ENCODE data around the gene C12orf56.
"Not testable (repeated sequence)": the region's sequence is repeated elsewhere in the genome, so short reads cannot be mapped to it uniquely, and the experiment has no call there.

The C12orf56 gene

DNA sequence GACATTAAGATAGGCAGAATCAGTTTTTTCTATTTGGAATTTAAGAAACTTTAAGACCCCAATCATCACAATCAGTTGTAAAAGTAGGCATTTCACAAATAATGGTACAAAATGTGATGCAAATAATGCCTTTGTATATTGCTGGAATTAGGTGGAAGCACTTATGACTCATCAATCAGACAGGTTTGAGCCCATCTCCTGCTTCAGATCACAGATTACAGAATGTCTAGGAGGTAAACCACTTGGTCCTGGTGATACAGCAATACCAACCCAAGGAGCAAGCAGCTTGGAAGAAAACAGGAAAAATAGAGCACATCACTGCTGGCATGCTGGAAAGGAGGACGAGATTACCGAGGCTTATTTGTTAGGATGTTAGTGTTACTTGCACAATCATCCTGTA, 57.6 kb downstream of the C12orf56 start:
- H3K4me1 ChIP-seq (ENCODE audit: insufficient read depth, low read length) = no peaks in the 10 kb centered on the region
- H3K4me3 ChIP-seq (ENCODE audit: low read length) = no peak overlapping the region
- H3K27ac ChIP-seq (ENCODE audit: low read length) = no peak overlapping the region
- H3K27me3 ChIP-seq (ENCODE audit: insufficient read depth, low read length) = no peaks in the 10 kb centered on the region
- no peaks in the 10 kb centered on the region for H3K36me3 ChIP-seq (ENCODE audit: insufficient read depth, low read depth, low read length)
- H3K9me3 ChIP-seq (ENCODE audit: insufficient read depth, low read depth, low read length) = no peaks in the 10 kb centered on the region
- H3K9ac ChIP-seq (ENCODE audit: low read depth, low read length) = no peak overlapping the region

DNA sequence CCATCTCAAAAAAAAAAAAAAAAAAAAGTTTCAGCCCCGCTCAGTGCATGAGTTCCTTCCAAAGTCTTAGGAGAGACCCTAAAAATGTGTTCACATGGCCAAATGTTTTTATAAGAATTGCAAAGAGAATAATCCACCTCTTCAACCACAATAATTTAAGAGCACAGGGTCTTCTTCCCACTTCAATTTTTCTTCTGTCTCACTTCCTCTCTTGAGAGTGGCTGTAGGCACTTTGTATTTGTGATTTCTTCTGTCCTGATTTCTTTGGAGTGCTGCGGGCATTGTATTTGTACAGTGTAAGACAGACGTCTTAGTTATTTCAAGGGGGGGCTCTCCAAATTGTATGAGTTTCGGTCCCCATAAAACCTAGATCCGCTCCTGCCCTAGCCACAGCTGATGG, 58.3 kb downstream of the C12orf56 start:
- H3K4me3 ChIP-seq (ENCODE audit: low read length) = no peak overlapping the region
- H3K27ac ChIP-seq (ENCODE audit: low read length) = no peak overlapping the region
- H3K27me3 ChIP-seq (ENCODE audit: insufficient read depth, low read length) = no peaks in the 10 kb centered on the region
- H3K36me3 ChIP-seq (ENCODE audit: insufficient read depth, low read depth, low read length) = no peaks in the 10 kb centered on the region
- no peak overlapping the region for H3K9ac ChIP-seq (ENCODE audit: low read depth, low read length)
- no peaks in the 10 kb centered on the region for H3K9me3 ChIP-seq (ENCODE audit: insufficient read depth, low read depth, low read length)
- no peaks in the 10 kb centered on the region for H3K4me1 ChIP-seq (ENCODE audit: insufficient read depth, low read length)

DNA sequence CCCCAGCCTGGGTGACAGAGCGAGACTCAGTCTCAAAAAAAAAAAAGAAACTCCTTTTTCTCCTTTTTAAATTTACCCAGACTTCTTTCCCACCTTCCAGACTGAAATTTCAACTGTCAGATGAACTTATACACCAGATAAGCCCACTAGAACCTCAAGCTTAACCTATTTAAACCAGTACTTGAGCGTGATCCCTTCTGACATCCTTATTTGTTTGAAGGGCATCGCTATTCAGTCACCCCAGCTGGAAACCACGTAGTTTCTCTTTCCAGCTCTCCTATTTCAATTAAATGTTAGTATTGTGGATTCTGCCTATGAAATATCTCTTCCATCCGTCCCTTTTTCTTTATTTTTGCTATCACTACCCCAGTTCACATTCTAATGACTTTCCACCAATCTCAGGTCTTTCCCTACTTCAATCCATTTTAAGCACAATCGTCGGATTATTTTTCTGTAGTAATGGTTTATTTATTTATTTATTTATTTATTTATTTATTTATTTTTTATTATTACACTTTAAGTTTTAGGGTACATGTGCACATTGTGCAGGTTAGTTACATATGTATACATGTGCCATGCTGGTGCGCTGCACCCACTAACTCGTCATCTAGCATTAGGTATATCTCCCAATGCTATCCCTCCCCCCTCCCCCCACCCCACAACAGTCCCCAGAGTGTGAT, 61.4 kb downstream of the C12orf56 start:
- not testable (repeated sequence) for H3K4me3 ChIP-seq (ENCODE audit: low read length); H3K36me3 ChIP-seq (ENCODE audit: insufficient read depth, low read depth, low read length); H3K27ac ChIP-seq (ENCODE audit: low read length); H3K9me3 ChIP-seq (ENCODE audit: insufficient read depth, low read depth, low read length); H3K4me1 ChIP-seq (ENCODE audit: insufficient read depth, low read length); H3K27me3 ChIP-seq (ENCODE audit: insufficient read depth, low read length); H3K9ac ChIP-seq (ENCODE audit: low read depth, low read length)

DNA sequence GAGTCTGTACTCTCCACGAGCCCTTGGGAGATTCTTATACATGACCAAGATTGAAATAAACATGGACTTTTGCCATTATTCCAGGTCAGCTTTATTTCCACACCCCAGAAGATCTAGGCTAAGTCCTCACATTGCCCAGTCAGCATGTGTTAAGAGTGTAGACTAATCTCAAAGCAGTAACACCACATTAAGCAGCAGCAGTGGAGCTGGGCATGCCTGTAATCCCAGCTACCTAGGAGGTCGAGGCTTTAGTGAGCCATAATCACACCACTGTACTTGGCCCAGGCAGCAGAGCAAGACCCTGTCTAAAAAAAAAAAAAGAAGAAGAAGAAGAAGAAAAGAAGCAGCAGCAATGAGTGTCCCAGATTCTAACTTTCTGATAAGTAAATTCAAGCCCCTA, 65.5 kb downstream of the C12orf56 start:
- Histone ChIP-seq H3K27me3 (ENCODE audit: insufficient read depth, low read length) (no peaks in the 10 kb centered on the region), H3K9me3 (ENCODE audit: insufficient read depth, low read depth, low read length) (no peaks in the 10 kb centered on the region), H3K4me1 (ENCODE audit: insufficient read depth, low read length) (peaks cover 24% of the 10 kb centered on the region), H3K36me3 (ENCODE audit: insufficient read depth, low read depth, low read length) (no peaks in the 10 kb centered on the region), H3K4me3 (ENCODE audit: low read length) (no peak overlapping the region), H3K27ac (ENCODE audit: low read length) (no peak overlapping the region), H3K9ac (ENCODE audit: low read depth, low read length) (no peak overlapping the region)

DNA sequence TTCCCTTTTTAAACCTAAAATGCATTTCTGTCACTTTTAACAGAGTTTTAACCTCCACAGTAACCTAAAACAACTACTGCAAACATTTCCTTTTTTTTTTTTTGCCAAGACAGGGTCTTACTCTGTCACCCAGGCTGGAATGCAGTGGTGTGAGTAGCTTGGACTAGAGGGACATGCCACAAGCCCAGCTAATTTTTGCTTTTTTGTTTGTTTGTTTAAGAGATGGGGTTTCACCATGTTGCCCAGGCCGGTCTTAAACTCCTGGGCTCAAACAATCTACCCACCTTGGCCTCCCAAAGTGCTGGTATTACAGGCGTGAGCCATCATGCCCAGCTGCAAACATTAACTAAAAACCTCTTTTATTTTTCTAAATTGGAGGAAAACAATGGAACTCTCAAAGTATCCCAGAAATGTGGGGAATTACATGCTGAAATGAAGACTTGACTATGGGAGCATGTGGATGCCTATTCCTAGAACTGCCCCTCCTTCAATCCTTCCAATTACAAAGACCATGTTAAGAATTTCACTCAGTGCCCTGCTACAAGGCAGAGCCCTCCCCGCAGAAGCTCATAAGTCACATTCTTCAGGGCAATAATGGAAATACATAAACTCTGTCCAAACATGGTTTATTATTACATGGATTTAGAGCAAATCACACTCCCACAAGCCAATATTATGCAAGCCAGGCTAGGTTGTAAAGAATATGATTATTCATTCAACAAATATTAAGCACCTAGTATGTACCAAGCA, 66.9 kb downstream of the C12orf56 start:
- Histone ChIP-seq H3K36me3 (ENCODE audit: insufficient read depth, low read depth, low read length) (no peaks in the 10 kb centered on the region), H3K9me3 (ENCODE audit: insufficient read depth, low read depth, low read length) (no peaks in the 10 kb centered on the region), H3K9ac (ENCODE audit: low read depth, low read length) (no peak overlapping the region), H3K4me1 (ENCODE audit: insufficient read depth, low read length) (peaks cover 29% of the 10 kb centered on the region), H3K27me3 (ENCODE audit: insufficient read depth, low read length) (no peaks in the 10 kb centered on the region), H3K4me3 (ENCODE audit: low read length) (no peak overlapping the region), H3K27ac (ENCODE audit: low read length) (no peak overlapping the region)

DNA sequence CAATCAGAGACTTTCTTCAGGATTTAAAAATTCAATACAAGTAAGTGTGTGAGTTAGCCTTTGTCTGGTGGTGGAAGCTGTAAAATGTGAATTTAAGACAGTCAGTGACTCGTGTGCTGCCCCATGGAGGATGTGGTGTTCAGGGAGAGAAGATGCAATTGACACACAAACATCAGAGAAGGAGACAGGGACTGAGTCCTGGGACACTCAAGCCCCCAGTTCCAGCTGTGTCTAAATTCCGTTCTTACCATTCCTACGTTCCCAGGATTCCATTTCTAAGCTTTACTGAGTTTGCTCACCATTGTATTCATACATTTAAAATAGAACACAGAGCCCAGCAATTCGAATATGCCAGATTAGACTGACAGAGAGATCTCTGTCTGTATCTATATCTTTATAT, 67.6 kb downstream of the C12orf56 start:
- Histone ChIP-seq H3K9ac (ENCODE audit: low read depth, low read length) (no peak overlapping the region), H3K4me1 (ENCODE audit: insufficient read depth, low read length) (peaks cover 29% of the 10 kb centered on the region), H3K27me3 (ENCODE audit: insufficient read depth, low read length) (no peaks in the 10 kb centered on the region), H3K27ac (ENCODE audit: low read length) (no peak overlapping the region), H3K36me3 (ENCODE audit: insufficient read depth, low read depth, low read length) (no peaks in the 10 kb centered on the region), H3K9me3 (ENCODE audit: insufficient read depth, low read depth, low read length) (no peaks in the 10 kb centered on the region), H3K4me3 (ENCODE audit: low read length) (no peak overlapping the region)

DNA sequence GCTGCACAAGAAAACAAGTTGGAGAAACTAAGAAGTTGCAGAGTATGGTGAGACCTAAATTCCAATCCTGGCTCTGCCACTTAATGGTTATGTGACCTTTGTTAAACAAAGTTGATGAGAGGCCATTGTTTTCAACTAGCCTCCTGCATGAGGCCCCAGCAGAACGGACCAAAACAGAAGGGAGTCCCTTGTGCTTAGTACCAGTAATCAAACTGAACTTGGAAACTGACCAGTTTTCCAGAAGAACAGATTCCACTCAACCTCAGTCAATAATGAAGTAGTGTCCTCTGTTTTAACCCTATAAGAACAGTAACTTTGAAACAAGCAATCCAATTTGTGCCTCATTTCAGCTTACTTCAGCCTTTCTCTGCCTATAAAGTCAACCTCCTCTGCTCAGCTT, 69.9 kb downstream of the C12orf56 start:
- H3K9me3 ChIP-seq (ENCODE audit: insufficient read depth, low read depth, low read length) = no peaks in the 10 kb centered on the region
- H3K27me3 ChIP-seq (ENCODE audit: insufficient read depth, low read length) = no peaks in the 10 kb centered on the region
- H3K4me3 ChIP-seq (ENCODE audit: low read length) = no peak overlapping the region
- H3K36me3 ChIP-seq (ENCODE audit: insufficient read depth, low read depth, low read length) = no peaks in the 10 kb centered on the region
- H3K27ac ChIP-seq (ENCODE audit: low read length) = no peak overlapping the region
- peak overlapping the region; percentile 29; the same call in 1 of the 2 replicates for H3K9ac ChIP-seq (ENCODE audit: low read depth, low read length)
- H3K4me1 ChIP-seq (ENCODE audit: insufficient read depth, low read length) = peaks cover 29% of the 10 kb centered on the region

DNA sequence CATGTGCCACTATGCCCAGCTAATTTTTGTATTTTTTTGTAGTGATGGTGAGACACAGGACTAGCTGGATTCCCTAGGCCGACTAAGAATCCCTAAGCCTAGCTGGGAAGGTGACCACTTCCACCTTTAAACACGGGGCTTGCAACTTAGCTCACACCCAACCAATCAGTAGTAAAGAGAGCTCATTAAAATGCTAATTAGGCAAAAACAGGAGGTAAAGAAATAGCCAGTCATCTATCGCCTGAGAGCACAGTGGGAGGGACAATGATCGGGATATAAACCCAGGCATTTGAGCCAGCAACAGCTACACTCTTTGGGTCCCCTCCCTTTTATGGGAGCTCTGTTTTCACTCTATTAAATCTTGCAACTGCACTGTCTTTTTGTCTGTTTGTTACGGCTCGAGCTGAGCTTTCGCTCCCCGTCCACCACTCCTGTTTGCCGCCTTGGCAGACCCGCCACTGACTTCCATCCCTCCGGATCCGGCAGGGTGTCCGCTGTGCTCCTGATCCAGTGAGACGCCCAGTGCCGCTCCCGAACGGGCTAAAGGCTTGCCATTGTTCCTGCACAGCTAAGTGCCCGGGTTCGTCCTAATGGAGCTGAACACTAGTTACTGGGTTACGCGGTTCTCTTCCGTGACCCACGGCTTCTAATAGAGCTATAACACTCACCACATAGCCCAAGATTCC, 70.9 kb downstream of the C12orf56 start:
- H3K27ac ChIP-seq (ENCODE audit: low read length); H3K4me3 ChIP-seq (ENCODE audit: low read length); H3K27me3 ChIP-seq (ENCODE audit: insufficient read depth, low read length); H3K9me3 ChIP-seq (ENCODE audit: insufficient read depth, low read depth, low read length); H3K36me3 ChIP-seq (ENCODE audit: insufficient read depth, low read depth, low read length): not testable (repeated sequence)
- Histone ChIP-seq H3K9ac (ENCODE audit: low read depth, low read length) (peak overlapping the region; percentile 5; the same call in 1 of the 2 replicates), H3K4me1 (ENCODE audit: insufficient read depth, low read length) (peaks cover 29% of the 10 kb centered on the region)

DNA sequence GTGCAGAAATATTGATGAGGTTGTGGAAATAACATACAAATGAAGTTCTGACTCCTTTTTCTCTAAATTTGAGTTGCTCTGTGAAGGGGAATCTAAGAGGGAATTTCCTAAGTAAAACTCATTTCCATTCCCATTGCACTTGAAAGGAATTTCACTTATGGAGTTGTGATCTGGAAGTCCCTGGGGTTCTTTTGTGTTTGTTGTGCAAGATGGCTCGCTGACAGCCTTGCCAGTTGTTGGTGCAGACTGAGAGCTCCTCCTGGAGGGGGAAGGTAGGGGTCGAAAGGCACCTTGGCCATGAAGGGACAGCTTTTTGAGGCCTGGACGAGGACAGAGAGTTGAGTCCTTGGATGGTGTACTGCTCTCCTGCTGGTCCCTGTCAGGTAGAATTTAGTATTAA, 72.0 kb downstream of the C12orf56 start:
- Histone ChIP-seq H3K27ac (ENCODE audit: low read length) (no peak overlapping the region), H3K36me3 (ENCODE audit: insufficient read depth, low read depth, low read length) (no peaks in the 10 kb centered on the region), H3K27me3 (ENCODE audit: insufficient read depth, low read length) (no peaks in the 10 kb centered on the region), H3K4me1 (ENCODE audit: insufficient read depth, low read length) (peaks cover 20% of the 10 kb centered on the region), H3K4me3 (ENCODE audit: low read length) (no peak overlapping the region), H3K9ac (ENCODE audit: low read depth, low read length) (peak overlapping the region; percentile 5; the same call in 1 of the 2 replicates), H3K9me3 (ENCODE audit: insufficient read depth, low read depth, low read length) (no peaks in the 10 kb centered on the region)

DNA sequence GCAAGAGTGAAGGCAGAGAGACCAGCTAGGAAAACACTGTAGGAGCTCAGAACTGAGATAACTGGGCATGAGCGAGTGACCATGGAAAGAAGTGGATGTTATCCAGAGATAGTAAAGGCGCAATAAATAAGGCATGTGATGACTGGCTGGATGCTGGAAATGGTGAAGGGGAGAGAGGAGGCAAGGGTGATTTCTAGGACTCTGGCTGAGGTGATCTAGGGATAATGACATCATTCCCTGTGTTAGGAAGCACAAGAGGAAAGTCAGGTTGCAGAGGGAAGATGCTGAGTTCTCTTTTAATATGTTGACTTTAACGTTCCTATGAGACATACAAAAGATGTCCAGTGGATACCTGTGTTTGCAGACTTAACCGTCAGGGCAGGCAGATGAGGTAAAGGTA, 78.7 kb downstream of the C12orf56 start:
- no peaks in the 10 kb centered on the region for H3K9me3 ChIP-seq (ENCODE audit: insufficient read depth, low read depth, low read length)
- no peak overlapping the region for H3K4me3 ChIP-seq (ENCODE audit: low read length)
- no peak overlapping the region for H3K27ac ChIP-seq (ENCODE audit: low read length)
- H3K4me1 ChIP-seq (ENCODE audit: insufficient read depth, low read length) = no peaks in the 10 kb centered on the region
- H3K36me3 ChIP-seq (ENCODE audit: insufficient read depth, low read depth, low read length) = no peaks in the 10 kb centered on the region
- no peak overlapping the region for H3K9ac ChIP-seq (ENCODE audit: low read depth, low read length)
- H3K27me3 ChIP-seq (ENCODE audit: insufficient read depth, low read length) = no peaks in the 10 kb centered on the region

DNA sequence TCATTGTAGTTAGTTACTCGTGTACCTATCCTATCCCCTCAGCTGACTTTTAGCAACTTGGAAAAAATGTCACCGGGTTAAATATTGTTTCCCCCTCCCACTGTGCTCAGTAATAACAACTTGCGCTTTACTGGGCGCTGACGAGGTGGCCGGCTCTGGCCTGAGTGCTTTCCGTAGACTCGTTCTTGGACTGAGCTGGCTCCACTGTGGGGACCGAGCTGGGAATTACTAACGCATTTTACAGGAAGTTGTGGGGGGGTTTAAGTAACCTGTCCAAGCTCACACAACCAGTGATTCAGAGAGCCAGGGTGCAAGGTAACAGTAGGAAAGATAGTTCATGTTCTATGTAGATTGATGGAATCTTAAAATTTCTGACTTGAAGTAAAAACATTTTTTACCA, 86.0 kb downstream of the C12orf56 start:
- Histone ChIP-seq H3K27me3 (ENCODE audit: insufficient read depth, low read length) (no peaks in the 10 kb centered on the region), H3K9ac (ENCODE audit: low read depth, low read length) (no peak overlapping the region), H3K36me3 (ENCODE audit: insufficient read depth, low read depth, low read length) (no peaks in the 10 kb centered on the region), H3K4me3 (ENCODE audit: low read length) (no peak overlapping the region), H3K9me3 (ENCODE audit: insufficient read depth, low read depth, low read length) (no peaks in the 10 kb centered on the region), H3K27ac (ENCODE audit: low read length) (no peak overlapping the region), H3K4me1 (ENCODE audit: insufficient read depth, low read length) (no peaks in the 10 kb centered on the region)

DNA sequence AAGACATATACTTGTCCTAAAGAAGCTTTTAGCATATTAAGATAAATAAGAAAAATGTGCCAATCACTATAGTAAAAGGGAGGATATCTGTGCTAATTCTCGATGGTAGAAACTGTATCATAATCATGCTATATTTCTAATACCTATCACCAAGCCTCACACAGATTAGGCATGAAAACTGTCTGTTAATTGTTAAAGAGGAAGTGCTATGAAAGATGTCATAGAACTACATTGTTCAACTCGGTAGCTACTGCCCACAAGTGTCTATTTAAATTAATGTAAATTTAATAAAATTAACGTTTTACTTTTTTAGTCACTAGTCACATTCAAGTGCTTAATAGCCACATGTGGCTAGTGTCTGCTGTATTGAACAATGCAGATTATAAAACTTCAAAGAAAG, 90.9 kb downstream of the C12orf56 start:
- H3K4me3 ChIP-seq (ENCODE audit: low read length) = no peak overlapping the region
- no peaks in the 10 kb centered on the region for H3K9me3 ChIP-seq (ENCODE audit: insufficient read depth, low read depth, low read length)
- no peak overlapping the region for H3K9ac ChIP-seq (ENCODE audit: low read depth, low read length)
- no peaks in the 10 kb centered on the region for H3K36me3 ChIP-seq (ENCODE audit: insufficient read depth, low read depth, low read length)
- no peaks in the 10 kb centered on the region for H3K27me3 ChIP-seq (ENCODE audit: insufficient read depth, low read length)
- H3K4me1 ChIP-seq (ENCODE audit: insufficient read depth, low read length) = no peaks in the 10 kb centered on the region
- H3K27ac ChIP-seq (ENCODE audit: low read length) = no peak overlapping the region
